COLO668 (cell line): ENCODE measurements around the gene TBCD.
A peak's percentile ranks its signal among the peaks of the same experiment; 100 is the strongest.
"Not testable (repeated sequence)": the region's sequence is repeated elsewhere in the genome, so short reads cannot be mapped to it uniquely, and the experiment has no call there.

Experiments used
- DNase-seq: peaks from one replicate; lab custom pipeline; 2025; ENCODE audit not compliant: unreplicated experiment; lab: John Stamatoyannopoulos, UW

TBCD gene

GRCh38 chr17:82726427-82726826, 25.4 kb upstream of the TBCD start:
- no peak for DNase-seq

DNA sequence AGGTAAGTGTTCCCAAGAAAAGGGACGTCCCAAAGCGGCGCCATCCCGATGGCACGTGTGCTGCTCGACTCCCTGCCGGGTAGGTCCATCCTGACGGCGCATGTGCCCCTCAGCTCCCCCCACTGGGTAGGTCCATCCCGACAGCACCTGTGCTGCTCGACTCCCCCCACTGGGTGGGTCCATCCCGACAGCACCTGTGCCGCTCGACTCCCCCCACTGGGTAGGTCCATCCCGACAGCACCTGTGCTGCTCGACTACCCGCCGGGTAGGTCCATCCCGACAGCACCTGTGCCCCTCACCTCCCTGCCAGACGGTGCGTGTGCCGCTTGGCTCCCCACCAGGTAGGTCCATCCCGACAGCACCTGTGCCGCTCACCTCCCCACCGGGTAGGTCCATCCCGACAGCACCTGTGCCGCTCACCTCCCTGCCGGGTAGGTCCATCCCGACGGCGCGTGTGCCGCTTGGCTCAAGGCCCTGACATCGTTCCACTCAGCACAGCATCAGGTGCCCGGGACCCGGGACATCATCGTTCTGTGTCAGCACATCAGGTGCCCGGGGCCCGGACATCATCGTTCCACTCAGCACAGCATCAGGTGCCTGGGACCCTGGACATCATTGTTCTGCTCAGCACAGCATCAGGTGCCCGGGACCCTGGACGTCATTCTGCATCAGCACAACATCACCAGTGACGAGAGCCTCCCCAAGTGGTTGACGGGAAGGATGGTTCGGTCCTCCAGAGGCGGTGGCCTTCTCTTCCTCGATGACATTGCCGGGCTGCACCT, 22.2 kb upstream of the TBCD start:
- no peak for DNase-seq

DNA sequence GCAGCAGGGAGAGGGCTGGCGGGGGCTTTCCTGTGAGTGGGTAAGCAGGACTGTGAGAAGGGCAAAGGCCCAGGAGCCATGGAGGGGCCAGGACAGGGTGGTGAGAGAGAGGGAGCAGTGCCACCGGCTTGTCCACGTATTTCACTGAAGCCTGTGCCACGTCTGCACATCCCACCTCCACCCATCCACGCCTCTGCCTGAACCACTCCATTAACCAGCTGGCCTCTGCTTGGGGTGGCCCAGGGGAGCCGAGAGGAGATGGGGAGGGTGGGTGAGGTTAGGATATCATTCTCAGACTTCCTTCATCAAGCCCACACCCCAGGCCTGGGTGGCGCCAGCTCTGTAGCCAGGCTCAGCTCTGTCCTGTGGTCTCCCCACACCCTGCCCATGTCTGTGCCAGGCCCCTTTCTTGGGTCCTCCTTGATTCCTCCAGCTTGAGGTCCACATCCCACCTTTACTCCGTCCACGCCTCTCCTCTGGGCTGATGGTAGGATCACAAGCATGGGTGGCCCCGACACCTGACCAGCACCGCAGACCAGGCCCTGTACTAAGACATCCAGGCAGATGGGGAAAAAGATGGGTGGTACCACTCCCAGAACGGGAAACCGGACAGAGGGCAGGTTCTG, 19.6 kb upstream of the TBCD start:
- no peak for DNase-seq

DNA sequence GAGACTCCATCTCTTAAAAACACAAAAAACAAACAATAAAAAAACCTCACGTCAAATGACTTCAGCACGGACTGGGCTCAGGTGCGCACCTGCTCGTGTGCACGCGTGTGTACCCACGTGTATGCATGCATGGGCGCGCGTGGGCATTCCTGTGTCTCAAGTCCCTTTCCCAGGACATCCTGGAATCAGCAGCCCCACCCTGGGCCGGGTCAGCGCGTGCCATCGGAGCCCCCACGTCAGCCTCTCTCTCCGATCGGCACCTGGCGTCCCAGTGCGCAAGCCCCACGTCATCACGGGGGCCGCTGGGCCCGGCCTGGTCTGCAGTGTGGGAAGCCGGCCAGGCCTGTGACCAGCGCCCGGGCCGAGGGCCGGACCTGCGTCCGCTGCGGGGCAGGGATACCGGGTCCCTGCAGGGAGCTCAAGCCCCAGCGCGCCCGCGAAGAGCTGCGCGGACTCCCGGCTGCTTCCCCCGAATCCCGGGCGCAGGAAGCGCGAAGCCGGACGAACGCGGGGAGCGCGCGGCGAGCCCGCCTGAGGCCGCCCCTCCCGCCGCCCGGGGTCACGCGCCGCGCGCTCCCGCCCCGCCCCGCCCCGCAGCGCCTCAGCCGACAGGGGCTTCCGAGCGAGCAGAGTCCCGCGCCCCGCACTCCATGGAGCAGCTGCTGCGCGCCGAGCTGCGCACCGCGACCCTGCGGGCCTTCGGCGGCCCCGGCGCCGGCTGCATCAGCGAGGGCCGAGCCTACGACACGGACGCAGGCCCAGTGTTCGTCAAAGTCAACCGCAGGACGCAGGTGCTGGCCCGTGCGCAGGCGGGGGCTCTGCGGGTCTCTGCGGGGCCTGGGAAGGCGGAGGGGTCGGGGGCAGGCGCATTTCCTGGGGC, 16.6 kb upstream of the TBCD start, which contains the start of gene FN3K:
Gene FN3K (plus strand): TSS at position 629 of the 880 bp plus-strand sequence. CDS start 22 bp downstream, at position 651.
- peak; percentile 79 for DNase-seq

DNA sequence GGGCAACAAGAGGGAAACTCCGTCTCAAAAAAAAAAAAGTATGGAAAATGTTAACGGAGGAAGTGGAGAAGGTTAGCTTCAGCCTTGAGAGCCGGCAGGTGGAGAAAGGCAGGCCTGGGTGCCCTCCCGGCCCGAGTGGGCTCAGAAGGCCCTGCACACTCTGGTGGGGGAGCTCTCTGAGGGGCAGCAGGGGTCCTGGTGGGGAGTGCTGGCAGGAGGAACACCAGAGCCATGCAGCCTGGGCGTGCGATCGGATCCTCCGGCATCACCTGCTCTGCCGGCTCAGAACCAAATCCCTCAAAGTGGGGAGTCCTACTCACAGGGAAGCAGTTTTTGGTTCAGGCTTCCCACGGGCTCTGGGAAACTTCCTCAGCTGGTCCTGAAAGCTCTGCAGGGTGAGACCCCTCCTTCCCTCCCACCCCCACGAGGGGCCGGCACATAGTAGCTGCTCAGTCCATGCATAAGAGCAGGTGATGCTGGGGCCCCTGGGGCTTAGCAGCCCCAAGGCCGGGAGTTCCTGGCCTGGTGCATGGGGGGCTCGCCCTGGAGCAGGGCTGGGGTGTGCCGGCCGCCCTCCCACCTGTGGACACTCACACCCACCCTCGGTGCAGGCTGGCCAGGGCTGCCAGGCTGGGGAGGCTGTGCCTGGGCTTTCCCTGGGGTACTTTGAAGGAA, 15.2 kb upstream of the TBCD start:
- no peak for DNase-seq

DNA sequence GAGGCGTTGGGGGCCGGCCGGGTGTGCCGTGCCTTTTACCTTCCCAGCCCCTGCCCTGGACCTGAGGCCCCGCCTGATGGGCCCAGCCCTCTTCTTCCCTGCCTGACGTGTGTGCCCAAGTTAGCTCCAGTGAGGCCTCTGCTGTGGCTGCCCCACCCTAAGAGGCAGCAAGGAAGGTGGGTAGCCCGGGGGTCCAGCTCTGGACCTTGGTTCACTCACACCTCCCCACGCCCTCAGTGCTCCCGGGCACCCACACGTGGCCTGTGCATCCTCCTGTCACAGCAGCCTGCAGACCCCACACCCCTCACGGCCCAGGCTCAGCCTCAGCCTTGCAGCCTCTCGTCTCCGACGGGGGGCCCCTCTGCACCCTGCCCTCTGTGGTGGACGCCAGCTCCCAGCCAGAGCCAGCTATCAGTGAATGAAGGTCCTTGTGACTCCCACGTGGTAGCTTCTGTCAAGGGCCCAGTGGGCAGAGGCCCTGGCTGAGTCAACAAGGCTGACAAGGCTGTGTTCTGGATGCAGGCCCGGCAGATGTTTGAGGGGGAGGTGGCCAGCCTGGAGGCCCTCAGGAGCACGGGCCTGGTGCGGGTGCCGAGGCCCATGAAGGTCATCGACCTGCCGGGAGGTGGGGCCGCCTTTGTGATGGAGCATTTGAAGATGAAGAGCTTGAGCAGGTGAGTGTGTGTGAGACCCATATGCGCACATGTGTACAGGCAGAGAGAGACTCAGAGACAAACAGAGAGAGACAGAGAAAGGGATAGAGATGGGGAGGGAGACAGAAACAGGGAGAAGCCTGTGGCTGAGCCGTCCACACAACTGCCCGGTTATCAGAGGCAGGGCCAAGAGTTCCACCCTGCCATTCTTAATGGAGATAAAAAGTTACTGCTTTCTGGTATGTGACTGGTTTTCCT, 13.6 kb upstream of the TBCD start:
- peak; percentile 70 for DNase-seq

DNA sequence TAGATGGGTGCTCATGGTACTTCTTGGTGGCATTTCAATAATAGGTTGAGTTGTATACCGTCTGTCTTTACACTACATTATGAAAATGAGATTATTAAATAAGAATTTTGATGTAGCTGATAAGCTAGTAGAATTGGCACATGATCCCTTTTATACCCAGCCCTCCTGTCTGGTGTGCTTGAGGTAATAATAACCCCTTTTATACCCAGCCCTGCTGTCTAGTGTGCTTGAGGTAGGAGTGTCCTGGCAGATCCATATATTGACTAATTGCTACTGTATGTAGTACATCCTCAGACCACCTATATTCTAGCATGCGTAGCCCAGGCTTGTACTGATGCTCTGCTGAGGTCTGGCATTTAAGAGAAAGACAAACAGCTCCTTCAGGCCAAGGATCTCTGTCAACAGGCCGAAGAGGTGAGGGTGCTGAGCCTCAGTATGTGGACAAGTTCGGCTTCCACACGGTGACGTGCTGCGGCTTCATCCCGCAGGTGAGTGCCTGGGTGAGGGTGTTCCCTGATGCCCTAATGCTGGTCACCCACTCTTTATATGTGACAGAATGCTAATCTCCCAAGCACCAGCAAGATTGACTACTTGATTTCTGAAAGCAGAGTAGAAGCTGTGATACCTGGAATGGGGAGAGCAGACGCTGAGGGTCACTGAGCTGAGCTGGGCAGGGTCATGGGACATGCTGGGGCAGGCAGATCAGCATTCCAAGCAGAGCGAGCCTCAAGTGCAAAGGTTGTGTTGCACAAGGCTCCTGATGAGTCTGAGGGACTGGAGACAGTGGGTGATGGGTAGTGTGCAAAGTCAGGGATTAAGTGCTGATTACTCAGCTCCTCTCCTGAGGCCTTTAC, 10.7 kb upstream of the TBCD start:
- DNase-seq: no peak

DNA sequence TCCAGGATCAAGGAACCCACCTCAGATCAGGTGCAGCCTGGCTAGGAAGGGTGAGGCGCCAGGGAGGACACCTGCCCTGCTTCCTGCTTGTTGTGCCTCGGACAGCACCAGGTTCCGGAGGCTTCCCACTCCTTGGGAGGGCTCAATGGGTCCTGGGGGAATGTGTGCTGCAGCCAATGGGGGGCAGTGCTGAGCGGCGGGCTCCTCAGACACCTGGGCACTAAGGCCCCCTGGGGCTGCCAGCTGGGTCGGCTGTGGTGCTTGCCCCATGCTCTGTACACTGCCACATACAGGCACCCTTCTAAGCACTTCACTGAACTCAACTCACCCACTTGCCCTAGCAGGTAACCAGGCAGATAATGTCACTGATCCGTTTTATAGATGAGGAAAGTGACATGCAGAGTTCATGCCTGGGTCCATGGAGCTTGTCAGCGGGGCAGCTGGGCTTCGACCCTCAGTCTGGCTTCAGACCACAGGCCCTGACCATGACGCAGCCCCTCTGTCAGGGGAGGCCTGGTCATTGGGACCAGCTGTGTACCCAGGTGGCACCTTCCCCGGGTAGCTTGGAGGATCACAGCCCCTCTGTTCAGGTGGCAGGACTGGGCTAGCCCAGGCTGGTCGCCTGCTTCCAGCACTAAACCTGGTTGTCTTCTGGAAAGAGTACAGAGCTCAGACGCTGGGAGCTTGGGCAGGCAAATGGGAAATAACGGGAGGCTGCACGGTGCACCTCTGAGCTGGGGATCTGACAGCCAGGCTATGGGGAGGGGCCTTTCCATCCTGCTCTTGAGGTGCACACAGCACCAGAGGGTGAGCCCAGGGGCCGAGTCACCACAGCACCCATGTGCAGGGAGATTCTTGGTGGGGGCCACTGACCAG, 8.3 kb upstream of the TBCD start:
- DNase-seq: no peak

GRCh38 chr17:82744736-82745135, 7.1 kb upstream of the TBCD start:
- DNase-seq: not testable (repeated sequence)

DNA sequence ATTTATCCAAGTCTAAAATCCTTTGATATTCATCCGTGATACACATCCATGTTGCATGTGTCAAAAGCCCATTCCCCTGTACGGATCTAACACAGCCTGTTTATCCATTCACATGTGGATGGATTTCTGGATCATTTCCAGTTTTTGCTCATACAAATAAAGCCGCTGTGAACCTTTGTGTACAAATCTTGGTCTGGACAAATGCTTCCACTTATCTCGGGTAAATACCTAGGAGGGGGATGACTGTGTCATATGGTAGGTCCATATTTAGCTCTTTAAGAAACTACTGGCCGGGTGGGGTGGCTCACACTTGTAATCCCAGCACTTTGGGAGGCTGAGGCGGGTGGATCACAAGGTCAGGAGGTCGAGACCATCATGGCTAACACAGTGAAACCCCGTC, 6.3 kb upstream of the TBCD start:
- no peak for DNase-seq

DNA sequence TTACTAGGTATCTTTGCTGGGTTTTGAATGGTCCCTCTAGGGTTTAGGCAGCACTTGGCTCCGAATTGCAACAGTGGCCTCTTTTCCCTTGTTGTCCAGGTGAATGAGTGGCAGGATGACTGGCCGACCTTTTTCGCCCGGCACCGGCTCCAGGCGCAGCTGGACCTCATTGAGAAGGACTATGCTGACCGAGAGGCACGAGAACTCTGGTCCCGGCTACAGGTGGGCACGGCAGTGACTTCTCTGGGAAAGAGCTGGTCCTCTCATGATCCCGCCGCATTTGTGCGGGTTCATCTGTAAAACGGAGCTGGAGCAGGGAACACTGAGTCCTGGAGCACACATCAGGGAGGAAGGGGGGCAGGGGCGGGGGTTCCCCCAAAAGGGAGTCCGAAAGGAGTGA, 3.1 kb upstream of the TBCD start:
- DNase-seq: no peak

- no peak for DNase-seq
Observed at GRCh38 chr17:82750241-82750908, 1.5 kb upstream of the TBCD start.

DNA sequence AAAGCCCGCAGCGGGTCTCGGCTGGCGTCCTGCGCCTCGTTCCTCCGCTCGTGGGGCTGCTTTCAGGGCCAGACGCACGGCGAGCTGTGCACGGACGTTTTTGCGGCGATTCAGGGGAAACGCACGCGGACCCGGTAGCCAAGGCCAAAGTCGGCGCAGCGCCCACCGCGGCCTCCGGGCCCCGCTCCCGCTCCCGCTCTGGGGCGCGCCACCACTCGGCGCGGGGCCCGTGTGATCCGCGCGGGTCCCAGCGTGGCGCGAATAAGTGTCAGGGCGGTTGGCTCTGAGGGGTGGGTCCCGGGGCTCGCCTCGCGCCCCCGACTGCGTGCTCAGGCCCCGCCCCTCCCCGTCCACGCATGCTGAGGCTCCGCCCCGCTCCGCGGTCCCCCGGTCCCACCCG, 694 bp upstream of the TBCD start:
- no peak for DNase-seq

GRCh38 chr17:82752371-82753200, 721 bp downstream of the TBCD start:
- DNase-seq: peak; percentile 56

DNA sequence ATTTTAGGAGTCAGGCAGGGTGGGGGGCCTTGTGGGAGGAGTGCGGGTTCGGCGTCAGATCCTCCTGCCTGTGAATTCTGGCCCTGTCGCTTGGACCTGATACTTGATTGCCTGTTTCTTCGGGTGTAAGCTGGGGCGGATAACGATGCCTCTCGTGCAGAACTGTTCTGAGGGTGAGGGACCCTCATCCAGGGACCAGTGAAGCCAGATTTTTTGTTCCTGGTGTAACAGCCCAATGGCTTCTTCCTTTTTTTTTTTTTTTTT, 1.3 kb downstream of the TBCD start:
- DNase-seq: no peak

DNA sequence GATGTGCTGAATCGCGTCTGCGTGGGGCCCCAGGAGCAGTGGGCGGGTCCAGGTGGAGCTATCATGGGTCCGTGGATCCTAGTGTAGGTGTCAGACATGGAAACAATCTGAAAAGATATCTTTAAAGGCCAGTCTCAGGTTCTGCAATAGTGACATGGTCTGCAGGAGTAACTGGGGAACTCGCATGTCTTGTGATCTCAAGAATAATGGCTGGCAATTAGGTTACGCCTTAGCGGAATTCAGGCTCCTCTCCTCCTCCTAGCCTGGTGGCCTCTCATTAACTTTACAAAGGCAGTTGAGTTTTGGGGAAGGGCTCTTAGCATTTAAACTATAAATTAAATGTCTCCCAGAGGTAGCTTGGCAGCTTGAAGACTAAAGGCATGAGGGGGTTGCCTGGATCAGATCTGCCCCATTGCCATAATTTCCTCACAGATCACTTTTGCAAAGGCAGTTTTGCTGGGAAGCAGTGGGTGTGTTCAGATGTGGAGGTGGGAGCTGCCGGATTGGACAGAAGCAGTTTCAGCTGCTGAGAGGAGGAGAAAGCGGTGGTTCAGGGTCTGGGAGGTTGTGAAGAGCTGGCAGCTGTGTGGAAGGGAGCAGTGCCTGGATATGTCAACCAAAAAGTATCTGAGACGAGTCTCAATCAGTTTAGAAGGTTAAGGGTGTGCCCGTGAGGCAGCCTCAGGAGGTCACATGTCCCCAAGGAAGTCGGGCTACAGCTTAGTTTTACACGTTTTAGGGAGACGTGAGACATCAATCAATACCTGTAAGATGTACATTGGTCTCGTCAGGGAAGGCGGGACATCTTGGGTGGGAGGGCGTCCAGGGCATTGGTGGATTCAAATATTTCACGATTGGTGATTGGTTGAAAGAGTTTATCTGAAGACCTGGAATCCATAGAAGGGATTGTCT, 2.7 kb downstream of the TBCD start:
- DNase-seq: no peak
